Panc1 (cell line): ENCODE measurements around the gene DEDD2. TPM values are rescaled to one million over a fixed set of nuclear protein-coding genes. Genes with fewer than 3 reads are reported as not detected.

Source experiments
- ATAC-seq: fragments of 200-7000 bp; cut with Tn5 transposase; 2 replicates; pipeline ENCODE4 v1.9.1; 2020; ENCODE audit warnings: mild to moderate bottlenecking, moderate library complexity
- BruUV-seq: library from RNA; stranded (reverse); fragments of 400-500 nt; replicated peaks from 2 replicates; lab custom pipeline; 2021; lab: Mats Ljungman, UMichigan
- CTCF ChIA-PET: fragments of 300-600 bp; sonication (Branson Sonifier 250); formaldehyde crosslinking; loops from one replicate; lab custom pipeline; 2022; ENCODE audit warnings: antibody characterized with exemption; lab: Charles Lee
- POLR2A ChIA-PET: fragments of 300-600 bp; sonication (Branson Sonifier 250); formaldehyde crosslinking; loops from one replicate; lab custom pipeline; 2022; ENCODE audit warnings: antibody characterized with exemption; lab: Charles Lee
- DNase-seq: peaks from one replicate; pipeline ENCODE4 v3.0.0-alpha.2; 2010; ENCODE audit warnings: low read depth, low spot score
- H3K27ac ChIP-seq: 2 replicates; pipeline ENCODE4 v1.5.1; 2011; ENCODE audit warnings: mild to moderate bottlenecking, low read length, inconsistent platforms
- H3K27me3 ChIP-seq: fragments of 200-500 bp; sonication (Bioruptor generic); 2 replicates; pipeline ENCODE4 v1.6.0; 2014; ENCODE audit warnings: low read length, inconsistent platforms; ENCODE audit not compliant: control insufficient read depth, insufficient read depth
- H3K36me3 ChIP-seq: fragments of 200-500 bp; sonication (Bioruptor generic); 2 replicates; pipeline ENCODE4 v1.5.1; 2014; ENCODE audit warnings: inconsistent platforms, mild to moderate bottlenecking, low read length, moderate library complexity; ENCODE audit not compliant: control insufficient read depth, insufficient read depth
- H3K4me1 ChIP-seq: 2 replicates; pipeline ENCODE4 v1.5.1; 2011; ENCODE audit warnings: inconsistent platforms, mild to moderate bottlenecking, low read length, moderate library complexity; ENCODE audit not compliant: control insufficient read depth, insufficient read depth
- H3K4me3 ChIP-seq, 2 experiments: 2 replicates each; pipeline ENCODE4 v1.5.1; 2011 to 2012; ENCODE audit warnings: low read depth in 2 of 2, low read length in 2 of 2, mild to moderate bottlenecking in 2 of 2, inconsistent platforms in 1 of 2, moderate library complexity in 1 of 2
- H3K9me3 ChIP-seq: fragments of 200-500 bp; sonication (Bioruptor generic); 2 replicates; pipeline ENCODE4 v1.5.1; 2014; ENCODE audit warnings: low read depth, mild to moderate bottlenecking, inconsistent platforms, low read length, moderate library complexity; ENCODE audit not compliant: control insufficient read depth, insufficient read depth
- CTCF ChIP-seq: fragments of 450-650 bp; IDR thresholded peaks from 2 replicates; pipeline ENCODE4 v1.5.1; 2017; ENCODE audit warnings: mild to moderate bottlenecking
- POLR2AphosphoS5 ChIP-seq: IDR thresholded peaks from 2 replicates; pipeline ENCODE4 v1.6.1; 2012; ENCODE audit warnings: mild to moderate bottlenecking, low read depth, low read length, moderate library complexity
- REST ChIP-seq, 2 experiments: IDR thresholded peaks; 2 replicates each; pipeline ENCODE4 v1.6.1; 2011 to 2012; ENCODE audit warnings: low read depth in 2 of 2, control low read depth in 1 of 2, low read length in 1 of 2, mild to moderate bottlenecking in 1 of 2, moderate library complexity in 1 of 2; ENCODE audit not compliant: insufficient read depth in 1 of 2
- SIN3A ChIP-seq: IDR thresholded peaks from 2 replicates; pipeline ENCODE4 v1.6.1; 2012; ENCODE audit warnings: low read depth, mild to moderate bottlenecking, low read length, moderate library complexity, borderline replicate concordance; ENCODE audit not compliant: insufficient read depth
- TCF7L2 ChIP-seq: IDR thresholded peaks from 2 replicates; pipeline ENCODE4 v1.6.1; 2011; ENCODE audit warnings: mild to moderate bottlenecking, low read depth, low read length, inconsistent platforms
- in situ Hi-C: cut with HindIII; loops from 2 replicates; pipeline ENCODE4 v1.10.0; 2016; ENCODE audit warnings: low sequenced_read_pairs, low pct_unique_long_range_greater_than_20kb
- intact Hi-C: fragments of 100-400 bp; cut with micrococcal nuclease; formaldehyde crosslinking; loops from one replicate; pipeline ENCODE4 v1.10.0; 2022; ENCODE audit not compliant: unreplicated experiment
- total RNA-seq: library from RNA; stranded (reverse); gene quantifications from one replicate; pipeline ENCODE4 v1.2.1, GENCODE V29; 2021; ENCODE audit not compliant: unreplicated experiment

The DEDD2 gene
- total RNA-seq, 1 experiment from 2014 or later: 13.2 TPM

GRCh38 chr19:42184401-42184861 lies 33.0 kb downstream of the DEDD2 start:
- ATAC-seq (peak; percentile 95), DNase-seq (no peak)
- no peaks in the 10 kb centered on the region for H3K27me3 ChIP-seq
- POLR2A ChIA-PET: no interaction called here
- no TSS peak for BruUV-seq
- H3K27ac ChIP-seq: no peak overlapping the region
- CTCF ChIA-PET: no interaction called here
- no peaks in the 10 kb centered on the region for H3K36me3 ChIP-seq
- no peaks in the 10 kb centered on the region for H3K9me3 ChIP-seq
- H3K4me1 ChIP-seq: no peaks in the 10 kb centered on the region
- H3K4me3 ChIP-seq: no peak overlapping the region
- TF ChIP-seq CTCF (peak; percentile 85), TCF7L2 (no peak), REST (IDR thresholded peaks at IDR 0.05; ENCODE audit: insufficient read depth in 1 of 2, low read depth in 2 of 2, low read length in 1 of 2) (no peak), SIN3A (no peak), POLR2AphosphoS5 (no peak)
- intact Hi-C loops: loop anchor here (2.0 kb wide), 1 partner anchor 52 kb away; the partner anchor contains the start of gene POU2F2
- in situ Hi-C loops: no loop called here

GRCh38 chr19:42178791-42179674 lies 38.4 kb downstream of the DEDD2 start:
- Histone ChIP-seq H3K9me3 (no peaks in the 10 kb centered on the region), H3K4me1 (no peaks in the 10 kb centered on the region), H3K4me3 (no peak overlapping the region), H3K36me3 (no peaks in the 10 kb centered on the region), H3K27me3 (peaks cover 15% of the 10 kb centered on the region), H3K27ac (no peak overlapping the region)
- ATAC-seq: no peak
- intact Hi-C loops (no loop called here), in situ Hi-C loops (no loop called here)
- no peak for DNase-seq
- ChIA-PET CTCF (no interaction called here), POLR2A (no interaction called here)
- no TSS peak for BruUV-seq
- TF ChIP-seq POLR2AphosphoS5 (no peak), TCF7L2 (no peak), CTCF (peak; percentile 48), REST (IDR thresholded peaks at IDR 0.05; ENCODE audit: insufficient read depth in 1 of 2, low read depth in 2 of 2, low read length in 1 of 2) (no peak), SIN3A (no peak)
